GM12878 (cell line): ENCODE measurements around the gene CDC37.

Source experiments
- BHLHE40 ChIP-seq, 2 experiments: fragments of 450-650 bp in 1 of 2; IDR thresholded peaks; 2 replicates each; pipeline ENCODE4 v1.6.1; 2011 to 2017; ENCODE audit warnings: low read depth in 2 of 2, borderline replicate concordance in 1 of 2, improper control_type of control experiment in 1 of 2, low read length in 1 of 2, mild to moderate bottlenecking in 1 of 2
- CTCF ChIP-seq, 3 experiments: IDR thresholded peaks in 2 of 3; conservative IDR thresholded peaks in 1 of 3; 2 replicates each; pipeline ENCODE4 v1.5.1; 2011; ENCODE audit warnings: low read depth in 3 of 3, low read length in 3 of 3, mild to moderate bottlenecking in 3 of 3, control low read depth in 2 of 3, moderate library complexity in 2 of 3, inconsistent platforms in 1 of 3, mixed read lengths in 1 of 3; ENCODE audit not compliant: control insufficient read depth in 2 of 3, insufficient read depth in 1 of 3; ENCODE audit errors: extremely low read depth in 1 of 3
- SMARCA5 ChIP-seq: fragments of 450-650 bp; IDR thresholded peaks from 2 replicates; pipeline ENCODE4 v1.6.1; 2017; ENCODE audit warnings: mild to moderate bottlenecking

GRCh38 chr19:10361569-10362011 is 41.8 kb downstream of the CDC37 start:
- TF ChIP-seq BHLHE40 (IDR thresholded peaks at IDR 0.05; ENCODE audit: borderline replicate concordance in 1 of 2, low read depth in 2 of 2, low read length in 1 of 2) (no peak), SMARCA5 (no peak), CTCF (IDR thresholded peaks at IDR 0.05 in 2 of 3, conservative IDR thresholded peaks at IDR 0.05 in 1 of 3; ENCODE audit: control insufficient read depth in 2 of 3, extremely low read depth in 1 of 3, insufficient read depth in 1 of 3, low read depth in 3 of 3, low read length in 3 of 3) (no peak)
